SK-N-MC (cell line): Measurements from ENCODE around the gene PTPRN2.
A peak's percentile ranks its signal among the peaks of the same experiment; 100 is the strongest.

ENCODE experiments used
- EZH2 ChIP-seq: fragments of 200-600 bp; sonication (generic); IDR thresholded peaks from one replicate; pipeline ENCODE4 v1.6.1; 2017; ENCODE audit warnings: antibody characterized with exemption
- POLR2AphosphoS5 ChIP-seq: IDR thresholded peaks from 2 replicates; pipeline ENCODE4 v1.6.1; 2012; ENCODE audit warnings: mild to moderate bottlenecking, low read depth, low read length, borderline replicate concordance

GRCh38 chr7:157675427-157675927 lies 912.1 kb downstream of the PTPRN2 start:
- TF ChIP-seq POLR2AphosphoS5 = no peak
- TF ChIP-seq EZH2 = peak; percentile 68
